Gastrocnemius medialis (tissue), 4 donors: ENCODE results near the gene CTCFL. TPM values are rescaled to one million over a fixed set of nuclear protein-coding genes. Genes with fewer than 3 reads are reported as not detected.
"Not testable (repeated sequence)": the region's sequence is repeated elsewhere in the genome, so short reads cannot be mapped to it uniquely, and the experiment has no call there.

Experiments
- ATAC-seq, 2 donors: fragments of 150-250 bp; one replicate each; pipeline ENCODE4 v1.9.1; 2016
- DNase-seq, 2 donors: peaks; one replicate each; pipeline ENCODE4 v3.0.0-alpha.2; 2019
- H3K27ac ChIP-seq, 4 donors: fragments of 200-600 bp; sonication (generic); 1 replicate in 1 of 4; 2 replicates in 3 of 4; pipeline ENCODE4 v1.5.1; 2016 to 2018; ENCODE audit warnings: mild to moderate bottlenecking in 2 of 4, moderate library complexity in 1 of 4
- H3K27me3 ChIP-seq, 3 donors: fragments of 200-600 bp; sonication (generic) in 2 of 3; 1 replicate in 1 of 3; 2 replicates in 2 of 3; pipeline versions ENCODE4 v1.5.1 to v1.6.0; 2016 to 2019; ENCODE audit warnings: mild to moderate bottlenecking in 1 of 3, moderate library complexity in 1 of 3
- H3K36me3 ChIP-seq, 2 donors: fragments of 200-600 bp; sonication (generic) in 1 of 2; one replicate each; pipeline ENCODE4 v1.5.1; 2017 to 2018
- H3K4me1 ChIP-seq, 2 donors: fragments of 200-600 bp; sonication (generic) in 1 of 2; one replicate each; pipeline ENCODE4 v1.5.1; 2016 to 2017; ENCODE audit warnings: mild to moderate bottlenecking in 2 of 2
- H3K4me3 ChIP-seq, 4 donors: fragments of 200-600 bp; sonication (generic) in 3 of 4; 1 replicate in 1 of 4; 2 replicates in 3 of 4; pipeline ENCODE4 v1.5.1; 2016 to 2019; ENCODE audit warnings: mild to moderate bottlenecking in 2 of 4
- H3K9me3 ChIP-seq, 3 donors: fragments of 200-600 bp; sonication (generic) in 2 of 3; 1 replicate in 1 of 3; 2 replicates in 2 of 3; pipeline ENCODE4 v1.5.1; 2016 to 2019
- CTCF ChIP-seq, 5 experiments: fragments of 450-650 bp in 3 of 5; fragments of 200-600 bp in 2 of 5; sonication (generic) in 2 of 5; IDR thresholded peaks in 4 of 5; conservative IDR thresholded peaks in 1 of 5; 1 replicate in 4 of 5; 2 replicates in 1 of 5; pipeline ENCODE4 v1.5.1; 2016 to 2019; ENCODE audit warnings: antibody characterized with exemption in 5 of 5, mild to moderate bottlenecking in 3 of 5, moderate library complexity in 3 of 5
- POLR2A ChIP-seq, 2 donors: fragments of 450-650 bp; IDR thresholded peaks; one replicate each; pipeline ENCODE4 v1.6.1; 2017; ENCODE audit warnings: antibody characterized with exemption in 2 of 2, mild to moderate bottlenecking in 2 of 2, moderate library complexity in 2 of 2
- in situ Hi-C, 4 donors: fragments of 200-750 bp; cut with MboI; loops; one replicate each; pipeline versions ENCODE4 v1.15.0 to v1.8.0; 2017; ENCODE audit warnings: low sequenced_read_pairs in 4 of 4
- intact Hi-C: fragments of 100-400 bp; cut with DNase I; formaldehyde crosslinking; loops from one replicate; pipeline ENCODE4 v1.15.1; 2023; ENCODE audit warnings: low total_unique reads
- total RNA-seq, 4 donors: library from RNA; depleted of rRNA; stranded (reverse); fragments of >200 nt; gene quantifications; one replicate each; pipeline versions ENCODE4 v1.1.0 to v1.2.3, GENCODE V29; 2016

The CTCFL gene
- total RNA-seq, 4 donors from 2014 or later = not detected

GRCh38 chr20:57474205-57474604 lies 50.7 kb downstream of the CTCFL start:
- in situ Hi-C loops = no loop called here
- Histone ChIP-seq H3K4me1 (peaks cover 26 to 50% of the 10 kb centered on the region in 2 donors), H3K36me3 (no peaks in the 10 kb centered on the region), H3K4me3 (no peak overlapping the region), H3K9me3 (no peaks in the 10 kb centered on the region), H3K27me3 (peaks cover 0 to 2% (median 0%) of the 10 kb centered on the region in 3 donors), H3K27ac (peak overlapping the region in 1 of 4 donors; percentile 34)
- DNase-seq (no peak), ATAC-seq (no peak)
- no peak for TF ChIP-seq POLR2A (IDR thresholded peaks at IDR 0.05)
- intact Hi-C loops = loop anchor here (2.0 kb wide), 1 partner anchor 81 kb away; no protein-coding TSS in a partner anchor

GRCh38 chr20:57473246-57474048 lies 51.5 kb downstream of the CTCFL start:
- TF ChIP-seq POLR2A (IDR thresholded peaks at IDR 0.05) = no peak
- peak in 1 of 5 experiments; percentile 28 for TF ChIP-seq CTCF (IDR thresholded peaks at IDR 0.05 in 4 of 5, conservative IDR thresholded peaks at IDR 0.05 in 1 of 5)
- H3K27me3 ChIP-seq = peaks cover 0 to 2% (median 0%) of the 10 kb centered on the region in 3 donors
- ATAC-seq (no peak), DNase-seq (no peak)
- H3K4me1 ChIP-seq = peaks cover 34 to 56% of the 10 kb centered on the region in 2 donors
- in situ Hi-C loops (no loop called here), intact Hi-C loops (loop anchor here (2.0 kb wide), 1 partner anchor 81 kb away; no protein-coding TSS in a partner anchor)
- H3K36me3 ChIP-seq = no peaks in the 10 kb centered on the region
- H3K9me3 ChIP-seq = no peaks in the 10 kb centered on the region
- no peak overlapping the region for H3K4me3 ChIP-seq
- H3K27ac ChIP-seq = peak overlapping the region in 2 of 4 donors; percentile 14 to 34

- H3K27ac ChIP-seq, ATAC-seq, H3K27me3 ChIP-seq, H3K9me3 ChIP-seq, in situ Hi-C loops, DNase-seq, intact Hi-C loops, H3K4me3 ChIP-seq, H3K36me3 ChIP-seq: not testable (repeated sequence)
- H3K4me1 ChIP-seq = peaks cover 35 to 62% of the 10 kb centered on the region in 2 donors
These were observed 52.5 kb downstream of the CTCFL start for GRCh38 chr20:57472474-57472873.

GRCh38 chr20:57471496-57472372 lies 53.2 kb downstream of the CTCFL start:
- H3K4me1 ChIP-seq = peaks cover 35 to 62% of the 10 kb centered on the region in 2 donors
- in situ Hi-C loops = no loop called here
- TF ChIP-seq POLR2A (IDR thresholded peaks at IDR 0.05) (no peak), CTCF (IDR thresholded peaks at IDR 0.05 in 4 of 5, conservative IDR thresholded peaks at IDR 0.05 in 1 of 5) (no peak)
- no peak overlapping the region for H3K27ac ChIP-seq
- DNase-seq (no peak), ATAC-seq (no peak)
- peaks cover 0 to 2% (median 0%) of the 10 kb centered on the region in 3 donors for H3K27me3 ChIP-seq
- no peaks in the 10 kb centered on the region for H3K9me3 ChIP-seq
- intact Hi-C loops = no loop called here
- H3K36me3 ChIP-seq = no peaks in the 10 kb centered on the region
- H3K4me3 ChIP-seq = no peak overlapping the region

- Histone ChIP-seq H3K4me3 (no peak overlapping the region), H3K36me3 (no peaks in the 10 kb centered on the region), H3K27me3 (no peaks in the 10 kb centered on the region), H3K4me1 (peaks cover 28 to 54% of the 10 kb centered on the region in 2 donors), H3K9me3 (no peaks in the 10 kb centered on the region), H3K27ac (peak overlapping the region; percentile 81 to 86 (median 84))
- in situ Hi-C loops = no loop called here
- intact Hi-C loops = no loop called here
- TF ChIP-seq POLR2A (IDR thresholded peaks at IDR 0.05) (no peak), CTCF (IDR thresholded peaks at IDR 0.05 in 4 of 5, conservative IDR thresholded peaks at IDR 0.05 in 1 of 5) (no peak)
- DNase-seq (no peak), ATAC-seq (no peak)
These were observed 54.1 kb downstream of the CTCFL start for GRCh38 chr20:57470666-57471495.
